Globus pallidus (tissue), 1 donor: Measurements from ENCODE around the gene FOXJ1.
"Not testable (repeated sequence)": the region's sequence is repeated elsewhere in the genome, so short reads cannot be mapped to it uniquely, and the experiment has no call there.

Experiments used
- DNase-seq: peaks from one replicate; pipeline ENCODE4 v3.0.0-alpha.2; 2015; ENCODE audit warnings: low spot score

Gene FOXJ1, protein sequence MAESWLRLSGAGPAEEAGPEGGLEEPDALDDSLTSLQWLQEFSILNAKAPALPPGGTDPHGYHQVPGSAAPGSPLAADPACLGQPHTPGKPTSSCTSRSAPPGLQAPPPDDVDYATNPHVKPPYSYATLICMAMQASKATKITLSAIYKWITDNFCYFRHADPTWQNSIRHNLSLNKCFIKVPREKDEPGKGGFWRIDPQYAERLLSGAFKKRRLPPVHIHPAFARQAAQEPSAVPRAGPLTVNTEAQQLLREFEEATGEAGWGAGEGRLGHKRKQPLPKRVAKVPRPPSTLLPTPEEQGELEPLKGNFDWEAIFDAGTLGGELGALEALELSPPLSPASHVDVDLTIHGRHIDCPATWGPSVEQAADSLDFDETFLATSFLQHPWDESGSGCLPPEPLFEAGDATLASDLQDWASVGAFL

GRCh38 chr17:76141212-76142038 lies at the start of gene FOXJ1:
FOXJ1 (minus strand) TSS chr17:76141245; CDS start chr17:76140395, 850 bp downstream.
- DNase-seq: peak; percentile 89

DNA sequence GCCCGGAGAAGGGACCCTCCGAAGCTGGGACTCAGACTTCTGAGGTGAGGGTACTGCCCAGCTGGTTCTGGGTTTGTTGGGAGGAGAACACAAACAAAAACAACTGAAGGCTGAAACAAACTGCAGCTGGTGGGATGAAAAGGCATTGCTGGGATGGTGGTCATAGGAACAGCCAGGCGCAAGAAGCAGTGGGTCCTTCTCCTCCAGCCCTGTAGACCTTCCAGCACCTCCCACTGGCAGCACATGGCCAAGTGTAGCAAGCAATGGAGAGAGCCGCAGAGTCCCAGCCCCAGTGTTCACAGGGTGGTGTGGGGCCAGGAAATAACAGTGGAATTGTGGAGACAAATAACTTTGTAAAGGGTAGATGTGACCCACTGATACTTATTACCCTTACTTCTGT lies 48.7 kb upstream of the FOXJ1 start:
- no peak for DNase-seq

GRCh38 chr17:76189247-76189646 lies 48.2 kb upstream of the FOXJ1 start:
- no peak for DNase-seq

- no peak for DNase-seq
Measured at GRCh38 chr17:76188213-76189016, 47.4 kb upstream of the FOXJ1 start.

GRCh38 chr17:76186774-76187173 lies 45.7 kb upstream of the FOXJ1 start:
- not testable (repeated sequence) for DNase-seq

- no peak for DNase-seq
Measured at GRCh38 chr17:76184290-76184689, 43.2 kb upstream of the FOXJ1 start.

GRCh38 chr17:76182016-76182764 lies 41.1 kb upstream of the FOXJ1 start:
- DNase-seq: peak; percentile 83

DNA sequence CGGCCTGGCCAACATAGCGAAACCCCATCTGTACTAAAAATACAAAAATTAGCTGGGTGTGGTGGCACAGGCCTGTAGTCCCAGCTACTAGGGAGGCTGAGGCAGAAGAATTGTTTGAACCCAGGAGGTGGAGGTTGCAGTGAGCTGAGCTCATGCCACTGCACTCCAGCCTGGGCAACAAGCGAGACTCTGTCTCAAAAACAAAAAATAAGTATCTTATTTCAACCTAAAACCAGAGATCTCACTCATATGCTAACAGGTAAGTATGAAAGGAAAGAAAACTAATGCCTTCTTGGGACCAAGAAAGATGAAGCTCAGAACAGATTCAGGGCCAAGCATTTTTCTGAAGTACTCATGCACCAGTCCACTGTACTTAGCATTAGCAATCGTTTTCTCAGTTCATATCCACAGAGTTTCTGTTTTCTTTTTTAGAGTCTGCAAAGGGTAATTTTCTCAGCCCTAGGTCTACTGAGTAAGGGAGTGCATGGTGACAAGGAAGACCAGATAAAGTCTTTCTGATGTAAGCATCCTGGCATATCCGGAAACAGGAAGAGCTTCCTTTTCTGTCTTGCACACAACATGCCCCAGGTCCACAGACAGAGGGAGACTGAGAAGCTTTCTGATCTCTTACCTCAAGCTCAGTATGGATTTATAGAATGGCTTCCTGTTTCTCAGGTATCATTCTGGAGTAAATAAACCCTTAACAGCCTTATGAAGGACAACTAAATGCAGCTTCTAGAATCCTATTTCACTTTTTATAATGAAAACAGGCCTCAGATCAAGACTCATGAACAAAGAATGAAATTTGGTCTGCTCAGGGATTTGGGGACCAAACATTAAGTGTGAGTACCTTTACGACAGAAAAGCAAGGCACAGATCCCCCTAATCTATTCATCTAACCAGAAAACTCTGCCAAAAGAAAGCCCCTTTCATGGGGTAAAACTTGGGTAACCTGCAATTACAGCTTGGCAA lies 38.7 kb upstream of the FOXJ1 start:
- no peak for DNase-seq

GRCh38 chr17:76178124-76178523 lies 37.1 kb upstream of the FOXJ1 start:
- no peak for DNase-seq

DNA sequence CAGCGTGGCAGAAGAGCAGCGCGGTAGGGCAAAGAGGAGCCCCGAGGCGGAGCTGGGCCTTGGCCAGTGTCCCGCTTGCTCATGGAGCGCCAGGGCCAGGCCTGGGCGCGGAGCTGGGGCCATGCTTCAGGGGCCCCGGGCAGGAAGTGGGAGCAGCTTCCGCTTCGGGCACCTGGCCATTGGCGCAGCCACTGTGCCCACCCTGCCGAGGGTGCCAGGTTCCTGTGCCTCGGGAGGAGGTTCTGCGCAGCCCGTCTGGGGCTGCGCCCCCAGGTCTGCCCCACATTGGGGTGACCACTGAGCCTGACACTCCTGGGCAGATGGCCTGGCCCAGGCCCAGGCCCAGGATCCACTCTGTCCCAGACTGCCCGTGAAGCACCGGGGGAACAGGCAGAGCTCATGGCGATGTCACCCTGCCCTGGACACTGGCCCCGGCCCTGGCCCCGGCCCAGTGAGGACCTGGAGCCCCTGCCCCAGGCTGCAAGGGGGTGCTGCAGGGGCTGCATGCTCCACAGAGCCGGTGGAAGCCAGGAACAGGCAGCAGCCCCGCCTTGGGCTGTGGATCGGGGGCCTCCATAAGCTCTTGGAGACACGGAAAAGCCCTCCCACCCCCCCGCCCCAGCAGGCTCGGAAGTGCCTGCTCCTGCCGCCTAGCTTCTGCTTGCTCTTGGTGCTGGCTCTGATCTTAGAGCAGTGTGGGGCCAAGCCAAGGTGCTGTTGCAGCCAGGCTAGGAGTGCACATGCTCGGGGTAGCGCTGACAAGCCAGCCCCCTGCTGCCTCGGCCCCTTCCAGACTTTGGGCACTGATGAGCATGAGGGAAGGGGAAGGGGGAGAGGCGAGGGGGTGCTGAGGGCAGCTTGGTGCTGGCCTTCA lies 35.9 kb upstream of the FOXJ1 start:
- DNase-seq: no peak

GRCh38 chr17:76174037-76174436 lies 33.0 kb upstream of the FOXJ1 start:
- DNase-seq: no peak

DNA sequence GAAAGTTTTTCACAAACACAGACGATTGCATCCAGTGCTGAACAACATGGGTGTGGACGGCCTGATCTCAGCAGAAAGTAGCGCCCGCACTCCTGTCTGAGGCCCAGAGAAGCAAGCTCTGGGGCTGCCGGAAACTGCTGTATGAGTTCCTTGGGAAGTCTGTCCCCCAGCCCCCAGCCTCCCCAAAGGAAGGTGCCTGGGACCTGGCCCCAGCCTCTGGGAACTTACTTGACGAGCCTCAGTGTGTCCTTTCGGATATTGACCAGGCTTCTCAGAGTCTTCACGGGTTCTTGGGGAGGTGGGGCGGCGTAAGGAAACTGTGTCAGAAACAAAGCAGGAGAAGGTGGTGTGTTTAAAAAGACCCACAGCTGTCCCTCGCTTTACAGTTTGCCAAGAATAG lies 32.4 kb upstream of the FOXJ1 start:
- no peak for DNase-seq

DNA sequence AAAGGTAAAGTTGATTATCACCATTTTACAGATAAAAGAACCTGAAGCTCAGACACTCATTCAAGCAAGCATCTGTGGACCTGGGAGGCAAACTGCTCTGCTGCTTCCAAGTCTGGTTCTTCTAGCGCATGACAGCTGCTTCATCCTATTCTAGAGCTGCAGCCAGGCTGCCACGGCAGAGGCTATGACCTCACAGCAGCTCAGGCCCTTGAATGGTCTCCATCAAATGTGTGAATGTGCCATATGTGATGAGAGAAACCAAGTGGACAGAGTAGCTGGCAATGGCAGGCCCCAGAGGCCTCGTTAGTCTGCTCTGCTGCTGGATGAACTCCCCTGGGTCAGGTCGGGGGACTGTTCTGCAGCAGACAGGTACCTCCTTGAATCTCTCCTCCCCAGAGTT lies 30.7 kb upstream of the FOXJ1 start:
- no peak for DNase-seq

GRCh38 chr17:76170114-76170513 lies 29.1 kb upstream of the FOXJ1 start:
- no peak for DNase-seq

- DNase-seq: peak; percentile 29
Measured at GRCh38 chr17:76166906-76167305, 25.9 kb upstream of the FOXJ1 start.

GRCh38 chr17:76166168-76166567 lies 25.1 kb upstream of the FOXJ1 start:
- peak; percentile 86 for DNase-seq

DNA sequence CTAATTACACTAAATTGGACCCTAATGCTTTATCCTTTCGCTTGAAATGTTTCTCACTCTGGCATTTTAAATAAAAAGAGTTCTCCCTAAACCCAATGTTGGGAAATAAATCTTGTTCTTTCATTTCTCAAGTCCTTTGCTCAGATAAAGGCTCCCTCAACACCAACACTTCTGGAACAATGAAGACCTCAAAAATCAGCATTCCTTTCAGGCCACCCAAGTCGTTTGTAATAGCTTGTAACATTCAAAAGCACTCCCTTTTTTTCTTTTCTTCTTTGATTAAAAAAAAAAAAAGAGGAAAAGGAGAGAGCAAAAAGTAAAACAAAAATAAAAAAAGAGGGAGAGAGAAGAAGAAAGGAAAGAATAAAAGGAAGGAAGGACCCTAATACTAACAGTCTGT lies 23.3 kb upstream of the FOXJ1 start:
- no peak for DNase-seq

GRCh38 chr17:76163919-76164318 lies 22.9 kb upstream of the FOXJ1 start:
- DNase-seq: no peak

DNA sequence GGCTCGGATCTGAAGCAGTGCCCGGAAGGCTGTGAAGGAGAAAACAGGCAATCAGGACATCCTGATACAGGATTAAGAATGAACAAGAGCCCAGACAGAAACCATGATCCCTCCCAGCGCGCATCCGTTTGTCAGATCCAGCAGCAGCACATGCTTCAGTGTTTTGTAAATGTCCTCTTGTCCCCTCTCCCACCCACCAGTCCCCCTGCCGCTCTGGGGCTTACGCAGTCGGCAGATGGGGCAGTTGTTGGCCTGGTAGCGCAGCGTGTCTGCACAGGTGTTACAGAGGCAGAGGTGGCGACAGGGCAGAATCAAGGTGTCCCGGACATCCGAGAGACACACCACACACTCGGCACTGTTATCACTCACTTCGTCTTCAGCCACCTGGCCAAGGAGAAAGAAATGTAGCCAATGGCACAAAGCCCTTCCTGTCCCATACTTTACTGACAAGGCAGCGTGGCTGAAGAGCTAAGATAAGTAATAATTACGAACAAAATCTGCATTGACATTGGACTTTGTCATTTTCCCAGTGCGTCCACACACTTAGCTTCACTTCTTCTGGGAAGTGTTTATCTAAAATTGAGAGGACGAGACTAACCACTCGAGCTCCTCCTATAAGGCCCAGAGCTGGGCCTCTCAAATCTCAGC lies 20.7 kb upstream of the FOXJ1 start:
- DNase-seq: no peak
